Activated CD8-positive, alpha-beta memory T cell treated with anti-CD3 and anti-CD28 coated beads, Interleukin-2, amount 50 U/mL, for 4 hours (primary cell): Measurements from ENCODE around the gene TLN1.

ENCODE experiments used
- DNase-seq: peaks from one replicate; pipeline ENCODE4 v3.0.0-alpha.2; 2020

The TLN1 gene

GRCh38 chr9:35682051-35682450 lies 49.9 kb downstream of the TLN1 start:
- DNase-seq: no peak

GRCh38 chr9:35681341-35682002 lies 50.5 kb downstream of the TLN1 start:
- DNase-seq: no peak

GRCh38 chr9:35680331-35681105 lies 51.5 kb downstream of the TLN1 start:
- no peak for DNase-seq

GRCh38 chr9:35679766-35680330 lies 52.1 kb downstream of the TLN1 start:
- DNase-seq: no peak

DNA sequence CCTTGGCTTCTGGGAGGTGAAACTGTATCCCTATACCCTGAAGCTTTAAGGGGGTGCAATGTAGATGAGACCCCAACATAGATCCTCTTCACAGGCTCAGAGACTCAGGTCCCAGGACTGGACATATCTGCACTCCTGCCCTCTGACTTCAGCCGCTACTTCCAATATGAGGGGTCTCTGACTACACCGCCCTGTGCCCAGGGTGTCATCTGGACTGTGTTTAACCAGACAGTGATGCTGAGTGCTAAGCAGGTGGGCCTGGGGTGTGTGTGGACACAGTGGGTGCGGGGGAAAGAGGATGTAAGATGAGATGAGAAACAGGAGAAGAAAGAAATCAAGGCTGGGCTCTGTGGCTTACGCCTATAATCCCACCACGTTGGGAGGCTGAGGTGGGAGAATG lies 52.9 kb downstream of the TLN1 start:
- no peak for DNase-seq

DNA sequence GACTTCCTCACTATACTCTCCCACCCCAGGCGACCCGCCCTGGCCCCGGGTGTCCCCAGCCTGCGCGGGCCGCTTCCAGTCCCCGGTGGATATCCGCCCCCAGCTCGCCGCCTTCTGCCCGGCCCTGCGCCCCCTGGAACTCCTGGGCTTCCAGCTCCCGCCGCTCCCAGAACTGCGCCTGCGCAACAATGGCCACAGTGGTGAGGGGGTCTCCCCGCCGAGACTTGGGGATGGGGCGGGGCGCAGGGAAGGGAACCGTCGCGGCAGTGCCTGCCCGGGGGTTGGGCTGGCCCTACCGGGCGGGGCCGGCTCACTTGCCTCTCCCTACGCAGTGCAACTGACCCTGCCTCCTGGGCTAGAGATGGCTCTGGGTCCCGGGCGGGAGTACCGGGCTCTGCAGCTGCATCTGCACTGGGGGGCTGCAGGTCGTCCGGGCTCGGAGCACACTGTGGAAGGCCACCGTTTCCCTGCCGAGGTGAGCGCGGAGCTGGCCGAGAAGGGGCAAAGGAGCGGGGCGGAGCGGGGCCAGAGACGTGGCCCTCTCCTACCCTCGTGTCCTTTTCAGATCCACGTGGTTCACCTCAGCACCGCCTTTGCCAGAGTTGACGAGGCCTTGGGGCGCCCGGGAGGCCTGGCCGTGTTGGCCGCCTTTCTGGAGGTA lies 56.1 kb downstream of the TLN1 start:
- DNase-seq: peak; percentile 38

DNA sequence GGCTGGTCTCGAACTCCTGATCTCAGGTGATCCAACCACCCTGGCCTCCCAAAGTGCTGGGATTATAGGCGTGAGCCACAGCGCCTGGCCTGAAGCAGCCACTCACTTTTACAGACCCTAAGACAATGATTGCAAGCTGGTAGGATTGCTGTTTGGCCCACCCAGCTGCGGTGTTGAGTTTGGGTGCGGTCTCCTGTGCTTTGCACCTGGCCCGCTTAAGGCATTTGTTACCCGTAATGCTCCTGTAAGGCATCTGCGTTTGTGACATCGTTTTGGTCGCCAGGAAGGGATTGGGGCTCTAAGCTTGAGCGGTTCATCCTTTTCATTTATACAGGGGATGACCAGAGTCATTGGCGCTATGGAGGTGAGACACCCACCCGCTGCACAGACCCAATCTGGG lies 56.8 kb downstream of the TLN1 start:
- no peak for DNase-seq

DNA sequence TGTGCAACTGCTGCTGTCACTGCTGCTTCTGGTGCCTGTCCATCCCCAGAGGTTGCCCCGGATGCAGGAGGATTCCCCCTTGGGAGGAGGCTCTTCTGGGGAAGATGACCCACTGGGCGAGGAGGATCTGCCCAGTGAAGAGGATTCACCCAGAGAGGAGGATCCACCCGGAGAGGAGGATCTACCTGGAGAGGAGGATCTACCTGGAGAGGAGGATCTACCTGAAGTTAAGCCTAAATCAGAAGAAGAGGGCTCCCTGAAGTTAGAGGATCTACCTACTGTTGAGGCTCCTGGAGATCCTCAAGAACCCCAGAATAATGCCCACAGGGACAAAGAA lies 58.0 kb downstream of the TLN1 start:
- DNase-seq: no peak

DNA sequence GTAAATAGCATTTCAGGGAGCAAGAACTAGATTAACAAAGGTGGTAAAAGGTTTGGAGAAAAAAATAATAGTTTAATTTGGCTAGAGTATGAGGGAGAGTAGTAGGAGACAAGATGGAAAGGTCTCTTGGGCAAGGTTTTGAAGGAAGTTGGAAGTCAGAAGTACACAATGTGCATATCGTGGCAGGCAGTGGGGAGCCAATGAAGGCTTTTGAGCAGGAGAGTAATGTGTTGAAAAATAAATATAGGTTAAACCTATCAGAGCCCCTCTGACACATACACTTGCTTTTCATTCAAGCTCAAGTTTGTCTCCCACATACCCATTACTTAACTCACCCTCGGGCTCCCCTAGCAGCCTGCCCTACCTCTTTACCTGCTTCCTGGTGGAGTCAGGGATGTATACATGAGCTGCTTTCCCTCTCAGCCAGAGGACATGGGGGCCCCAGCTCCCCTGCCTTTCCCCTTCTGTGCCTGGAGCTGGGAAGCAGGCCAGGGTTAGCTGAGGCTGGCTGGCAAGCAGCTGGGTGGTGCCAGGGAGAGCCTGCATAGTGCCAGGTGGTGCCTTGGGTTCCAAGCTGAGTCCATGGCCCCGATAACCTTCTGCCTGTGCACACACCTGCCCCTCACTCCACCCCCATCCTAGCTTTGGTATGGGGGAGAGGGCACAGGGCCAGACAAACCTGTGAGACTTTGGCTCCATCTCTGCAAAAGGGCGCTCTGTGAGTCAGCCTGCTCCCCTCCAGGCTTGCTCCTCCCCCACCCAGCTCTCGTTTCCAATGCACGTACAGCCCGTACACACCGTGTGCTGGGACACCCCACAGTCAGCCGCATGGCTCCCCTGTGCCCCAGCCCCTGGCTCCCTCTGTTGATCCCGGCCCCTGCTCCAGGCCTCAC lies 58.6 kb downstream of the TLN1 start, which contains the start of gene CA9:
CA9 (plus strand) TSS at position 797 of the 893 bp plus-strand sequence; CDS start at position 829, 32 bp downstream.
- DNase-seq: no peak

GRCh38 chr9:35669331-35670145 lies 62.5 kb downstream of the TLN1 start:
- DNase-seq: no peak

DNA sequence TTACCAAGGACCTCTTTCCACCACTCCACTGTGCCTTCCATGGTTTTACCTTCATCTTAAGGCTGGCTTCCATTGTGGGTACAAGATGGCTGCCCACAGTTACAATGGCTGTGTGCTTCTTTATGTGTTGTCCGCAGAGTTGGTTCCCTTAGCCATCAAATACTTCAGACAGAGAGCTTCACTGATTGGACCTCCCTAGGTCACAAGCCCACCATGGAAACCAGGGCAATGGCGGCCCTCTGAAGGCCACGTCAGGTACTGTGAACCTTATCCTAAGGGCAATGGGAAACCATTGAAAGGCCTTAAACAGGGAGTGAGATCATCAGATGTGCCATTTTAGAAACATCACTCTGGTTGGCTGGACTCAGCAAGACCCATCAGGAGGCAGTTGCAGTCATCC lies 64.1 kb downstream of the TLN1 start:
- DNase-seq: no peak

DNA sequence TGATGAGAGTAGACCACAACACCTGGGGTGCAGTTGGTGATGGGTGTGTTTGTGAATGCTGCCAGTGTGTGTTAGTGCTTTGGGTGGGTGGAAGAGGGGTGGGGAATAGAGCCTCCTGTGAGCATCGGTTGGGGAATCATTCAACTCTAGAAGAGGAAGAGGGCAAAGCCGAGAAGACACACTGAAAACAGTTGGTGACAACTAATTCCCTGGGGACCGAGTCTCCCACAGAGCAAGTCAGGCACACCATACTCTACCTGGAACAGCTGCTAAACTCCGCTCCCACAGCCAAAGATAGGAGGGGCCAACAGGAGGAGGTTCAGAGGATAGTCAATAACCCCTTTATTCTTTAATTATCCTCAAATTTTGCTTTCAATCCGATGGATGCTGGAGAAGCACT lies 65.4 kb downstream of the TLN1 start:
- DNase-seq: no peak

DNA sequence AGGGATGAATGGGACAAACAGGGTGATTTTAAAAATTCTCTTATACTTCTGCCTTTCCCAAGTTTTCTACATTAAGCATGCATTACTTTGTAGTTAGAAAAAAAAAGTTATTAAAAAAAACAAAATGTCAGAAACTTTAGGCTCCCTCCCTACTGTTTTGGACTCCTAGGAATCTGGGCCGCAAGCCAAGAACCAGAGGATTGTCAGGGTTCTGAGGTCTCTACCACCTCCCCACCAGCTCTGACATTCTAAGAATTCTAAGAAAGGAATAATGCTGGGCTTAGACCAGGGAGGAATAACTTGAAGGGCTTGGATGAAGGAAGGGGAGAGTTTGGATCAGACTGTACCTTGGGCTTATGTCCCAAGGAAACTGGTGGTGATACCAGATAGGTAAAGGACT lies 66.0 kb downstream of the TLN1 start:
- no peak for DNase-seq

DNA sequence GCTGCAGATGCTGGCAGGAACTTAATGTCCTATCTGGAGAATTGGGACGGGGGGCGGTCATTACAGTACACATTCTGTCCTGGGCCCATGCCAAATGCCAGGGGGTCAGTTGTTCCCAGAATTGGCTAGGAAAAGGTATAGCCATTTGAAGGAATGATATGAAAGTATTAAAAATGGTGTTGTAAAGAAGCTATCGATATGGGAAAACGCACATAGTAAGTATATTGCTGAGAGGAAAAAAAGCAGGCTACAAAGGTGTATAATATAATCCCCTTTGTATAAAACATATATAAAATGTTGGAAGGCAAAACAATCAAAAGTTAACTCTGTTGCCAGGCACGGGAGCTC lies 66.5 kb downstream of the TLN1 start:
- no peak for DNase-seq

- peak; percentile 48 for DNase-seq
Observed at GRCh38 chr9:35664531-35665470, 67.2 kb downstream of the TLN1 start, which contains the start of gene ARHGEF39. Gene ARHGEF39 (minus strand): TSS chr9:35665195. CDS start chr9:35665169, 26 bp downstream.

DNA sequence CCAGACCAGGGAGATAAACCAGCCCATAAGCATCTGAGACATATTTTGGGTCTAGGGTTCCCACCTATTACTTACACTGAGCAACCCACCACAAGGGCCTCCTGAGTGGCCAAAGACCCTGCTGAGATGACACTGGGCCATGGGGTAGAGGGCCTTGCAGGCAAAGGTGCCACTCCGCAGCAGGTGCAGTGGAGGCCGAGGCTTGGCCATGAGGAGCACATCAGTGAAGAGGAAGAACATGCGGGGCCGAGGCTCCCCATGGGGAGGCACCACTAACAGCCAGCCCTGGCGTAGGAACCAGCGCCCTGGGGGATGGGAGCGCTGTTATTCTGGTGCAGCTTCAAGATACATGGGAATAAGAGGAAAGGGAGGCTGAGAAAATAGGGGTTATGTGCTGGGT lies 69.6 kb downstream of the TLN1 start:
- no peak for DNase-seq

DNA sequence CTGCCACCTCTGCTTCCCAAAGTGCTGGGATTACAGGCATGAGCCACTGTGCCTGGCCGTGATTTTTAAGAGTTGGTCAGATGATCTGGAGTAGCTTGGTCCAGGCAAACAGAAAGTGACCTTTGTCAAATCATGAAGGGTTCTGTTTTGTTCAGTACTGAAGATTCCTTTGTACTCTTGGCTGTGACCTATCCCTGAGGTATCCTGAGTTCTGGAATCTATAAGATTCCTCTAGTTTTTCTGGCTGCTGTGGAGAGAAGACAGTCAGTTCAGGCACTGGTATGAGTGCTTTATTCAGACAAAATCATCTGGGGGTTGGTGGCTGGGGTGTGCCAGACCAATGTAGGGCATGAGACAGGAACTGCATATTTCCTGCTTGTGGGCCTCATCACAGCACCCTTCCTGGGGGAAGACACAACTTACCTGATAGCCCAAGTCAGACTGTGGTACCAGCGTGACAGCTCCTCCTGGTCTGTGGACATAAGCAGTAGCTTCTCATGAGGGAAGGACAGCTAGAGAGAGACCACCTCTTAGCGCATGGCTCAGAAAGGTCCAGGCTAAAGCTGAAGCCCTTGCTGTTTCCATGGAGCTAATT lies 70.1 kb downstream of the TLN1 start:
- no peak for DNase-seq

DNA sequence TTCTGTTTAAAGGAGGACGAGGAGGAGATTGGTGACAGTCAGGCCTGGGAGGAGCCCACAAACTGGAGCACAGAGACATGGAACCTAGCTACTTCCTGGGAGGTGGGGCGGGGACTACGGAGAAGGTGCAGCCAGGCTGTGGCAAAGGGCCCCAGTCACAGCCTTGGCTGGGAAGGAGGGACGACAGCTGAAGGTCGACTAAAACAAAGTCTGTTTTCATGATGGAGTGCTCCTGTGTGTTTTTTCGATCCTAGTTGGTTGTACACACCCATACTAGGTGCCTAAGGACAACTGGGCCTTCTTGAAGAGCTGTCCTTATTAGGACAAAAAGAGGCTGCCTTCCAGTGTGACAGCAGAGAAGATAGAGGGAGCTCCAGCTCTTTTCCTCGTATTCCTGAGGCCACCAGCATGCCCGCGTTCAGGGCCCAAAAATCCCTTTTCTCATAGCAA lies 71.0 kb downstream of the TLN1 start:
- DNase-seq: no peak

DNA sequence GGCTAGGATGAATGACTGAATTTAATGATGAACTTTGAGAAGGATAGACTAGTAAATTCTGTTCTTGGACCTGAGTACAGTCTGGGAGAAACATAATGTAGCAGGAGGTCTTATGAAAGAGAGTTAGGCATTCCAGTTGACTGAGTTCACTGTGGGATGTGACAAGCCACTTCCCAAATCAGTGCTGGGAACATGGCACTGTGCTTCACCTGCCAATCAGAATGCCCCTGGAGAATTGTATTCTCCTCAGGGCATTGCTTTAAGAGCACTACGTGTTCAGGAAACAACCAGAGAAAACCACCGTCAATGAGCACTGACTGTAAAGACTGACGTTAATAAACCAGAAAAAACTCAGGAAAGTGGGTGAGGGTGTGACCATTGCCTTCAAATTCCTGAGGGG lies 72.7 kb downstream of the TLN1 start:
- DNase-seq: no peak

DNA sequence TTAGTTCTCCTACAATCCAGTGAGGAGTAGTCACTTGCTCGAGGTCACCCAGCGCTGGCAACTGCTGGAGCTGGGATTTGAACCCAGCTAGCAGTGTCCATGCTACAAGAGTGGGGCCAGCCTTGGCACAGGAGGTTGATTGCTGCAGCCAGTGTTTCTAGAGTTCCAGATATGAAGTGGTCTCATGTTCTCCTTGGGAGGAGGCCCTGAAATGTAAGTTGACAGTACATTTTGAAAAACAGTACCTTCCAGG lies 73.1 kb downstream of the TLN1 start:
- no peak for DNase-seq
